ENCODE measurements around the gene FBXO24.

FBXO24 gene

GRCh38 chr7:100576384-100576993, 9.6 kb upstream of the FBXO24 start:
- Mint-ChIP-seq H3K27me3 (no peaks in the 10 kb centered on the region), H3K27ac (no peak overlapping the region), H3K4me1 (ENCODE audit: low read depth) (peaks cover 12% of the 10 kb centered on the region), H3K9me3 (ENCODE audit: low read depth) (no peaks in the 10 kb centered on the region), H3K4me3 (no peak overlapping the region), H3K36me3 (peaks cover 2% of the 10 kb centered on the region)

- Mint-ChIP-seq H3K27me3 (no peaks in the 10 kb centered on the region), H3K36me3 (peaks cover 2% of the 10 kb centered on the region), H3K9me3 (ENCODE audit: low read depth) (no peaks in the 10 kb centered on the region)
Measured at GRCh38 chr7:100577103-100577502, 9.0 kb upstream of the FBXO24 start.

GRCh38 chr7:100577507-100577906, 8.6 kb upstream of the FBXO24 start:
- no peak overlapping the region for H3K27ac Mint-ChIP-seq
- H3K4me1 Mint-ChIP-seq (ENCODE audit: low read depth) = peaks cover 11% of the 10 kb centered on the region
- H3K9me3 Mint-ChIP-seq (ENCODE audit: low read depth) = no peaks in the 10 kb centered on the region
- no peaks in the 10 kb centered on the region for H3K27me3 Mint-ChIP-seq
- peaks cover 2% of the 10 kb centered on the region for H3K36me3 Mint-ChIP-seq
- no peak overlapping the region for H3K4me3 Mint-ChIP-seq

More at GRCh38 chr7:100577103-100577502, 9.0 kb upstream of the FBXO24 start:
- Mint-ChIP-seq H3K4me1 (ENCODE audit: low read depth) (peaks cover 11% of the 10 kb centered on the region), H3K4me3 (no peak overlapping the region), H3K27ac (no peak overlapping the region)

- Mint-ChIP-seq H3K4me1 (ENCODE audit: low read depth) (peaks cover 21% of the 10 kb centered on the region), H3K27ac (peak overlapping the region; percentile 16), H3K9me3 (ENCODE audit: low read depth) (no peaks in the 10 kb centered on the region), H3K4me3 (no peak overlapping the region), H3K27me3 (no peaks in the 10 kb centered on the region), H3K36me3 (peaks cover 2% of the 10 kb centered on the region)
Measured at GRCh38 chr7:100578246-100579183, 7.6 kb upstream of the FBXO24 start.

GRCh38 chr7:100580466-100581283, 5.5 kb upstream of the FBXO24 start:
- H3K27me3 Mint-ChIP-seq = no peaks in the 10 kb centered on the region
- no peak overlapping the region for H3K4me3 Mint-ChIP-seq
- peaks cover 37% of the 10 kb centered on the region for H3K4me1 Mint-ChIP-seq (ENCODE audit: low read depth)
- no peak overlapping the region for H3K27ac Mint-ChIP-seq
- no peaks in the 10 kb centered on the region for H3K9me3 Mint-ChIP-seq (ENCODE audit: low read depth)
- peaks cover 2% of the 10 kb centered on the region for H3K36me3 Mint-ChIP-seq

GRCh38 chr7:100582041-100582579, 4.0 kb upstream of the FBXO24 start:
- peaks cover 2% of the 10 kb centered on the region for H3K36me3 Mint-ChIP-seq
- peak overlapping the region; percentile 98 for H3K4me3 Mint-ChIP-seq
- no peaks in the 10 kb centered on the region for H3K9me3 Mint-ChIP-seq (ENCODE audit: low read depth)
- peak overlapping the region; percentile 95 for H3K27ac Mint-ChIP-seq
- H3K4me1 Mint-ChIP-seq (ENCODE audit: low read depth) = peaks cover 40% of the 10 kb centered on the region
- no peaks in the 10 kb centered on the region for H3K27me3 Mint-ChIP-seq

GRCh38 chr7:100582650-100583049, 3.5 kb upstream of the FBXO24 start:
- H3K27me3 Mint-ChIP-seq = no peaks in the 10 kb centered on the region
- H3K27ac Mint-ChIP-seq = peak overlapping the region; percentile 95
- peak overlapping the region; percentile 98 for H3K4me3 Mint-ChIP-seq
- H3K36me3 Mint-ChIP-seq = peaks cover 2% of the 10 kb centered on the region
- no peaks in the 10 kb centered on the region for H3K9me3 Mint-ChIP-seq (ENCODE audit: low read depth)
- peaks cover 40% of the 10 kb centered on the region for H3K4me1 Mint-ChIP-seq (ENCODE audit: low read depth)

GRCh38 chr7:100583132-100584053, 2.7 kb upstream of the FBXO24 start:
- H3K27me3 Mint-ChIP-seq = no peaks in the 10 kb centered on the region
- peaks cover 44% of the 10 kb centered on the region for H3K4me1 Mint-ChIP-seq (ENCODE audit: low read depth)
- no peaks in the 10 kb centered on the region for H3K9me3 Mint-ChIP-seq (ENCODE audit: low read depth)
- H3K27ac Mint-ChIP-seq = peak overlapping the region; percentile 95
- peaks cover 2% of the 10 kb centered on the region for H3K36me3 Mint-ChIP-seq
- peak overlapping the region; percentile 98 for H3K4me3 Mint-ChIP-seq

- H3K27me3 Mint-ChIP-seq = no peaks in the 10 kb centered on the region
- H3K4me1 Mint-ChIP-seq (ENCODE audit: low read depth) = peaks cover 41% of the 10 kb centered on the region
- H3K4me3 Mint-ChIP-seq = peak overlapping the region; percentile 98
- peak overlapping the region; percentile 95 for H3K27ac Mint-ChIP-seq
- H3K36me3 Mint-ChIP-seq = peaks cover 2% of the 10 kb centered on the region
- H3K9me3 Mint-ChIP-seq (ENCODE audit: low read depth) = no peaks in the 10 kb centered on the region
Measured at GRCh38 chr7:100584054-100584682, 2.0 kb upstream of the FBXO24 start.

GRCh38 chr7:100584683-100585510, 1.2 kb upstream of the FBXO24 start:
- peak overlapping the region; percentile 98 for H3K4me3 Mint-ChIP-seq
- H3K27ac Mint-ChIP-seq = peak overlapping the region; percentile 90

GRCh38 chr7:100585511-100586265, 440 bp upstream of the FBXO24 start, which contains the start of gene LRCH4:
Gene LRCH4 (minus strand): TSS chr7:100586129. CDS start chr7:100586100, 29 bp downstream.
- H3K27me3 Mint-ChIP-seq = peaks cover 3% of the 10 kb centered on the region
- peak within 1 kb of the TSS; percentile 90 for H3K27ac Mint-ChIP-seq
- no peaks in the 10 kb centered on the region for H3K36me3 Mint-ChIP-seq
- H3K4me1 Mint-ChIP-seq (ENCODE audit: low read depth) = peaks cover 41% of the 10 kb centered on the region
- peak within 1 kb of the TSS; percentile 98 for H3K4me3 Mint-ChIP-seq
- no peaks in the 10 kb centered on the region for H3K9me3 Mint-ChIP-seq (ENCODE audit: low read depth)

More at GRCh38 chr7:100584683-100585510, 1.2 kb upstream of the FBXO24 start:
- Mint-ChIP-seq H3K4me1 (ENCODE audit: low read depth) (peaks cover 41% of the 10 kb centered on the region), H3K36me3 (no peaks in the 10 kb centered on the region), H3K9me3 (ENCODE audit: low read depth) (no peaks in the 10 kb centered on the region), H3K27me3 (no peaks in the 10 kb centered on the region)

- H3K27me3 Mint-ChIP-seq = peaks cover 3% of the 10 kb centered on the region
- peaks cover 24% of the 10 kb centered on the region for H3K4me1 Mint-ChIP-seq (ENCODE audit: low read depth)
- H3K4me3 Mint-ChIP-seq = peak overlapping the region; percentile 98
- no peak overlapping the region for H3K27ac Mint-ChIP-seq
- no peaks in the 10 kb centered on the region for H3K9me3 Mint-ChIP-seq (ENCODE audit: low read depth)
- no peaks in the 10 kb centered on the region for H3K36me3 Mint-ChIP-seq
Measured at GRCh38 chr7:100588438-100588837, 2.3 kb downstream of the FBXO24 start.
